K562 (cell line): ENCODE data around the gene MORC4. TPM values are rescaled to one million over a fixed set of nuclear protein-coding genes. Genes with fewer than 3 reads are reported as not detected.

Experiments
- ATAC-seq: fragments of 200-7000 bp; cut with Tn5 transposase; 3 replicates; pipeline ENCODE4 v1.9.1; 2020; ENCODE audit warnings: moderate library complexity
- BruUV-seq: library from RNA; stranded (reverse); fragments of 400-500 nt; replicated peaks from 2 replicates; lab custom pipeline; 2021; lab: Mats Ljungman, UMichigan
- CTCF ChIA-PET: fragments of 300-600 bp; formaldehyde crosslinking; extraction: SDS; loops from one replicate; lab custom pipeline; 2021; ENCODE audit warnings: low intra/inter-chr PET ratio; lab: Yijun Ruan, JAX
- POLR2A ChIA-PET: fragments of 300-600, 350-650 bp; sonication (Branson Sonifier 250); formaldehyde crosslinking; extraction: SDS; loops from one replicate; lab custom pipeline; 2021; ENCODE audit warnings: antibody characterized with exemption, inconsistent platforms; lab: Yijun Ruan, JAX
- DNase-seq, 4 experiments: peaks; one replicate each; pipeline versions ENCODE4 v3.0.0 to v3.0.0-alpha.2; 2011 to 2018; ENCODE audit warnings: low spot score in 3 of 4, mixed read lengths in 3 of 4; ENCODE audit errors: extremely low read depth in 1 of 4
- FAIRE-seq: peaks from 2 replicates; lab custom pipeline; 2011; peaks lifted over from hg19 to GRCh38; lab: Jason Lieb, UNC
- H2AFZ ChIP-seq: 2 replicates; pipeline ENCODE4 v1.6.0; 2011; ENCODE audit warnings: low read depth, low read length, control low read depth, inconsistent platforms
- H3K27ac ChIP-seq: fragments of 200-600 bp; 3 replicates; pipeline ENCODE4 v1.8.0; 2011; ENCODE audit warnings: low read depth, mild to moderate bottlenecking, control low read depth, inconsistent platforms, low read length, moderate library complexity, mixed read lengths; ENCODE audit errors: extremely low read depth
- H3K27me3 ChIP-seq, 2 experiments: fragments of 300-600 bp in 1 of 2; 2 replicates in 1 of 2; 3 replicates in 1 of 2; pipeline versions ENCODE4 v1.6.0 to v1.8.0; 2011; ENCODE audit warnings: inconsistent platforms in 2 of 2, low read length in 2 of 2, mild to moderate bottlenecking in 1 of 2, mixed read lengths in 1 of 2, moderate library complexity in 1 of 2; ENCODE audit not compliant: control insufficient read depth in 2 of 2, insufficient read depth in 2 of 2
- H3K36me3 ChIP-seq: fragments of 300-600 bp; 3 replicates; pipeline ENCODE4 v1.8.0; 2011; ENCODE audit warnings: mild to moderate bottlenecking, low read length, inconsistent platforms; ENCODE audit not compliant: control insufficient read depth, insufficient read depth
- H3K4me1 ChIP-seq, 2 experiments: fragments of 200-600 bp in 1 of 2; replicated peaks in 1 of 2; 2 replicates in 1 of 2; 3 replicates in 1 of 2; pipeline versions ENCODE4 v1.5.1 to v1.8.0; 2011; ENCODE audit warnings: inconsistent platforms in 2 of 2, low read length in 2 of 2, mild to moderate bottlenecking in 1 of 2, mixed read lengths in 1 of 2, moderate library complexity in 1 of 2; ENCODE audit not compliant: control insufficient read depth in 2 of 2, insufficient read depth in 2 of 2
- H3K4me2 ChIP-seq: 2 replicates; pipeline ENCODE4 v1.6.1; 2011; ENCODE audit warnings: low read length, control low read depth, inconsistent platforms, mixed read lengths; ENCODE audit not compliant: insufficient read depth
- H3K4me3 ChIP-seq: fragments of 200-600 bp; sonication (generic), shearing (Covaris generic); 2 replicates; pipeline ENCODE4 v1.5.1; 2016; ENCODE audit warnings: control low read depth, inconsistent platforms
- H3K79me2 ChIP-seq: fragments of 200-600 bp; 3 replicates; pipeline ENCODE4 v1.8.0; 2011; ENCODE audit warnings: low read length, inconsistent platforms; ENCODE audit not compliant: control insufficient read depth, insufficient read depth
- H3K9ac ChIP-seq, 2 experiments: 2 replicates each; pipeline versions ENCODE4 v1.6.0 to v1.6.1; 2011; ENCODE audit warnings: low read depth in 2 of 2, low read length in 2 of 2, control low read depth in 1 of 2, inconsistent platforms in 1 of 2, mild to moderate bottlenecking in 1 of 2, mixed read lengths in 1 of 2; ENCODE audit not compliant: insufficient read depth in 1 of 2
- H3K9me1 ChIP-seq: one replicate; pipeline ENCODE4 v1.6.0; 2011; ENCODE audit warnings: inconsistent platforms, mild to moderate bottlenecking, low read length, moderate library complexity; ENCODE audit not compliant: control insufficient read depth, insufficient read depth
- H3K9me3 ChIP-seq: replicated peaks from 2 replicates; pipeline ENCODE4 v1.5.1; 2011; ENCODE audit warnings: low read depth, low read length, inconsistent platforms; ENCODE audit not compliant: control insufficient read depth, insufficient read depth
- H4K20me1 ChIP-seq: replicated peaks from 2 replicates; pipeline ENCODE4 v1.6.1; 2011; ENCODE audit warnings: low read length, inconsistent platforms, mixed read lengths; ENCODE audit not compliant: control insufficient read depth, insufficient read depth
- CREM ChIP-seq: IDR thresholded peaks from 2 replicates; pipeline ENCODE4 v1.6.1; 2014; ENCODE audit warnings: antibody characterized with exemption, low read depth
- GABPB2 ChIP-seq: fragments of 250-450 bp; sonication (Bioruptor Pico); conservative IDR thresholded peaks from 2 replicates; pipeline ENCODE4 v1.5.1; 2021; ENCODE audit warnings: mild to moderate bottlenecking
- GTF2E2 ChIP-seq: fragments of 200-800 bp; sonication (Bioruptor generic); IDR thresholded peaks from 2 replicates; pipeline ENCODE4 v1.6.1; 2016; ENCODE audit warnings: missing genetic modification characterization, missing compliant biosample characterization
- POLR3A ChIP-seq: IDR thresholded peaks from 2 replicates; pipeline ENCODE4 v1.6.1; 2011; ENCODE audit warnings: borderline replicate concordance, mild to moderate bottlenecking, moderate library complexity; ENCODE audit not compliant: insufficient read length, insufficient read depth; ENCODE audit errors: extremely low read depth
- SETDB1 ChIP-seq: IDR thresholded peaks from one replicate; pipeline ENCODE4 v1.6.1; 2012; ENCODE audit warnings: low read length, control low read depth, inconsistent platforms
- SMARCA5 ChIP-seq: fragments of 450-650 bp; IDR thresholded peaks from 2 replicates; pipeline ENCODE4 v1.6.1; 2016
- TAF9B ChIP-seq: fragments of 450-650 bp; IDR thresholded peaks from 2 replicates; pipeline ENCODE4 v1.6.1; 2018; ENCODE audit warnings: mild to moderate bottlenecking; ENCODE audit not compliant: partially characterized antibody
- TFAM ChIP-seq: fragments of 250-450 bp; sonication (Bioruptor Pico); conservative IDR thresholded peaks from 2 replicates; pipeline ENCODE4 v1.5.0; 2021; ENCODE audit warnings: mild to moderate bottlenecking, moderate library complexity
- ZBED1 ChIP-seq: IDR thresholded peaks from 2 replicates; pipeline ENCODE4 v1.6.1; 2014
- ZKSCAN8 ChIP-seq: fragments of 200-800 bp; sonication (Bioruptor generic); IDR thresholded peaks from 2 replicates; pipeline ENCODE4 v1.6.1; 2016; ENCODE audit warnings: missing genetic modification characterization, missing compliant biosample characterization
- ZNF133 ChIP-seq: fragments of 250-450 bp; sonication (Bioruptor Pico); IDR thresholded peaks from 2 replicates; pipeline ENCODE4 v1.4.0; 2020; ENCODE audit warnings: mild to moderate bottlenecking
- ZNF134 ChIP-seq: fragments of 250-450 bp; sonication (Bioruptor Pico); conservative IDR thresholded peaks from 2 replicates; pipeline ENCODE4 v1.4.0; 2020
- ZNF224 ChIP-seq: sonication (generic); formaldehyde crosslinking; IDR thresholded peaks from 2 replicates; pipeline ENCODE4 v1.8.0; 2022; ENCODE audit warnings: mild to moderate bottlenecking, missing genetic modification reagents
- ZNF551 ChIP-seq: fragments of 250-450 bp; sonication (Bioruptor Pico); IDR thresholded peaks from 2 replicates; pipeline ENCODE4 v1.5.0; 2021; ENCODE audit warnings: mild to moderate bottlenecking, moderate library complexity
- ZSCAN32 ChIP-seq: fragments of 450-650 bp; formaldehyde crosslinking; IDR thresholded peaks from 2 replicates; pipeline ENCODE4 v1.4.0; 2020; ENCODE audit warnings: mild to moderate bottlenecking, moderate library complexity
- WGBS: fragments of 100-300 bp; shearing (Covaris generic); methylation state at CpG from one replicate; pipeline ENCODE4 v1.1.6; 2016; ENCODE audit warnings: low coverage, mixed read lengths; ENCODE audit not compliant: insufficient coverage; ENCODE audit errors: missing lambda C conversion rate; 5-methylcytosine and 5-hydroxymethylcytosine counted together
- in situ Hi-C: fragments of 300-500 bp; cut with MboI; formaldehyde crosslinking; loops from 4 replicates; pipeline ENCODE4 v1.15.0; 2018; ENCODE audit warnings: inconsistent platforms, mixed read lengths
- intact Hi-C: fragments of 100-400 bp; cut with micrococcal nuclease; formaldehyde crosslinking; loops from 2 replicates; pipeline ENCODE4 v1.14.2; 2022
- polyA plus RNA-seq, 8 experiments: library from polyadenylated mRNA; depleted of rRNA in 4 of 8; stranded (reverse) in 5 of 8; unstranded in 3 of 8; fragments of >200 nt; fragmentation: Nextera tagmentation in 2 of 8; fragmentation: Illumina TruSeq in 1 of 8; extraction: Ambion mirVana in 2 of 8; extraction: Trizol in 1 of 8; gene quantifications; 2 replicates each; pipeline versions ENCODE4 v1.2.1 to v1.2.3, GENCODE V29; 2011 to 2014; ENCODE audit warnings: inconsistent platforms in 1 of 8, missing spikeins in 1 of 8
- total RNA-seq, 7 experiments: library from RNA; depleted of rRNA in 6 of 7; stranded (reverse); fragments of >200 nt in 6 of 7; fragmentation: Illumina TruSeq in 2 of 7; extraction: Trizol in 2 of 7; gene quantifications; 2 replicates each; pipeline versions ENCODE4 v1.2.1 to v1.2.3, GENCODE V29; 2011 to 2021; ENCODE audit warnings: low replicate concordance in 1 of 7

The MORC4 gene
- total and polyA plus RNA-seq, 9 of the 15 experiments (the other 6 are each of a cell fraction or from before 2014, with no cell fraction given), result 0.04 to 0.53 (median 0.18) TPM

- DNase-seq (no peak), FAIRE-seq (no peak), ATAC-seq (no peak)
- intact Hi-C loops (no loop called here), in situ Hi-C loops (no loop called here)
- no peaks in the 10 kb centered on the region for H3K36me3 ChIP-seq
- POLR2A ChIA-PET, result no interaction called here
- no peak overlapping the region for H3K27ac ChIP-seq
- BruUV-seq, result no TSS peak
- CTCF ChIA-PET, result no interaction called here
- no peak overlapping the region for H3K4me2 ChIP-seq
- TF ChIP-seq ZBED1 (no peak), TAF9B (no peak), ZSCAN32 (CRISPR knock-in tag) (no peak), ZNF133 (no peak), GTF2E2 (tag) (no peak), ZNF224 (CRISPR knock-in tag) (no peak), SETDB1 (no peak), ZNF134 (no peak), POLR3A (no peak), GABPB2 (CRISPR knock-in tag) (no peak), SMARCA5 (no peak), TFAM (no peak), CREM (no peak), ZKSCAN8 (no peak), ZNF551 (CRISPR knock-in tag) (no peak)
- H3K79me2 ChIP-seq, result no peaks in the 10 kb centered on the region
- no peaks in the 10 kb centered on the region for H3K27me3 ChIP-seq
- H3K4me1 ChIP-seq, result no peaks in the 10 kb centered on the region
- WGBS, result 4% methylated on average over 2 of the region's 2 CpGs
- no peak overlapping the region for H3K9ac ChIP-seq
- no peaks in the 10 kb centered on the region for H3K9me3 ChIP-seq
- no peak overlapping the region for H2AFZ ChIP-seq
- H3K4me3 ChIP-seq, result no peak overlapping the region
- H3K9me1 ChIP-seq, result no peaks in the 10 kb centered on the region
- no peaks in the 10 kb centered on the region for H4K20me1 ChIP-seq
Observed at GRCh38 chrX:106987488-106987887, 12.5 kb downstream of the MORC4 start.
